SK-N-MC (cell line): ENCODE measurements around the gene FURIN.

Experiments
- DNase-seq: peaks from one replicate; pipeline ENCODE4 v3.0.0-alpha.2; 2011; ENCODE audit warnings: low read depth, low spot score
- H3K27ac ChIP-seq: fragments of 200-600 bp; sonication (generic); 2 replicates; pipeline ENCODE4 v1.5.1; 2016; ENCODE audit warnings: mixed run types
- H3K36me3 ChIP-seq: fragments of 200-600 bp; sonication (generic); 2 replicates; pipeline ENCODE4 v1.6.1; 2017; ENCODE audit warnings: antibody characterized with exemption, low read length, mixed read lengths; ENCODE audit not compliant: insufficient read depth
- H3K4me3 ChIP-seq: fragments of 200-600 bp; sonication (generic); 2 replicates; pipeline ENCODE4 v1.5.1; 2016
- H3K9ac ChIP-seq: fragments of 200-600 bp; sonication (generic); 2 replicates; pipeline ENCODE4 v1.8.0; 2017; ENCODE audit warnings: mixed run types, mixed read lengths; ENCODE audit not compliant: insufficient read length
- H3K9me3 ChIP-seq: fragments of 200-600 bp; sonication (generic); 2 replicates; pipeline ENCODE4 v1.6.1; 2017; ENCODE audit warnings: low read depth, mild to moderate bottlenecking, antibody characterized with exemption, low read length, moderate library complexity, mixed read lengths
- EZH2 ChIP-seq: fragments of 200-600 bp; sonication (generic); IDR thresholded peaks from one replicate; pipeline ENCODE4 v1.6.1; 2017; ENCODE audit warnings: antibody characterized with exemption
- FOXP2 ChIP-seq: optimal IDR thresholded peaks from 2 replicates; pipeline ENCODE3; 2011; ENCODE audit warnings: mild to moderate bottlenecking, moderate library complexity; ENCODE audit not compliant: insufficient read depth; ENCODE audit errors: extremely low read length, control extremely low read depth
- POLR2AphosphoS5 ChIP-seq: IDR thresholded peaks from 2 replicates; pipeline ENCODE4 v1.6.1; 2012; ENCODE audit warnings: mild to moderate bottlenecking, low read depth, low read length, borderline replicate concordance

Gene FURIN

GRCh38 chr15:90876512-90877170, 8.3 kb downstream of the FURIN start:
- Histone ChIP-seq H3K27ac (no peak overlapping the region), H3K4me3 (no peak overlapping the region), H3K9me3 (no peaks in the 10 kb centered on the region), H3K9ac (no peak overlapping the region), H3K36me3 (peaks cover 13% of the 10 kb centered on the region; the same call in 1 of the 2 replicates)
- TF ChIP-seq EZH2: no peak
- no peak for TF ChIP-seq POLR2AphosphoS5
- no peak for TF ChIP-seq FOXP2
- no peak for DNase-seq

GRCh38 chr15:90877315-90877714, 8.9 kb downstream of the FURIN start:
- DNase-seq: no peak
- Histone ChIP-seq H3K9me3 (no peaks in the 10 kb centered on the region), H3K4me3 (no peak overlapping the region), H3K9ac (no peak overlapping the region), H3K36me3 (peaks cover 13% of the 10 kb centered on the region; the same call in 1 of the 2 replicates), H3K27ac (no peak overlapping the region)
- TF ChIP-seq FOXP2: no peak
- no peak for TF ChIP-seq POLR2AphosphoS5
- TF ChIP-seq EZH2: no peak

- peaks cover 13% of the 10 kb centered on the region; the same call in 1 of the 2 replicates for H3K36me3 ChIP-seq
Observed at GRCh38 chr15:90877996-90878395, 9.6 kb downstream of the FURIN start.

GRCh38 chr15:90878660-90879059, 10.3 kb downstream of the FURIN start:
- H3K36me3 ChIP-seq: peaks cover 13% of the 10 kb centered on the region; the same call in 1 of the 2 replicates
- no peak for DNase-seq
- H3K9me3 ChIP-seq: no peaks in the 10 kb centered on the region
- H3K9ac ChIP-seq: no peak overlapping the region
- no peak overlapping the region for H3K27ac ChIP-seq
- H3K4me3 ChIP-seq: no peak overlapping the region
- TF ChIP-seq EZH2: no peak
- no peak for TF ChIP-seq POLR2AphosphoS5
- TF ChIP-seq FOXP2: no peak

More at GRCh38 chr15:90877996-90878395, 9.6 kb downstream of the FURIN start:
- H3K9me3 ChIP-seq: no peaks in the 10 kb centered on the region
- no peak overlapping the region for H3K27ac ChIP-seq
- H3K4me3 ChIP-seq: no peak overlapping the region
- no peak overlapping the region for H3K9ac ChIP-seq
- DNase-seq: no peak
- no peak for TF ChIP-seq EZH2
- no peak for TF ChIP-seq POLR2AphosphoS5
- TF ChIP-seq FOXP2: no peak

- Histone ChIP-seq H3K27ac (no peak overlapping the region), H3K36me3 (peaks cover 13% of the 10 kb centered on the region; the same call in 1 of the 2 replicates), H3K9me3 (no peaks in the 10 kb centered on the region), H3K9ac (no peak overlapping the region), H3K4me3 (no peak overlapping the region)
- no peak for DNase-seq
- TF ChIP-seq FOXP2 (no peak), EZH2 (no peak), POLR2AphosphoS5 (no peak)
Observed at GRCh38 chr15:90879730-90880366, 11.5 kb downstream of the FURIN start.

- H3K9me3 ChIP-seq: no peaks in the 10 kb centered on the region
- no peak for TF ChIP-seq FOXP2
- no peak for TF ChIP-seq POLR2AphosphoS5
- TF ChIP-seq EZH2: no peak
- no peak overlapping the region for H3K27ac ChIP-seq
- peaks cover 13% of the 10 kb centered on the region; the same call in 1 of the 2 replicates for H3K36me3 ChIP-seq
- H3K4me3 ChIP-seq: no peak overlapping the region
- DNase-seq: no peak
- H3K9ac ChIP-seq: no peak overlapping the region
Observed at GRCh38 chr15:90880381-90881145, 12.2 kb downstream of the FURIN start.

GRCh38 chr15:90881181-90881977, 13.0 kb downstream of the FURIN start:
- peaks cover 11% of the 10 kb centered on the region; the same call in 1 of the 2 replicates for H3K36me3 ChIP-seq

More at GRCh38 chr15:90881181-90881977, 13.0 kb downstream of the FURIN start:
- DNase-seq: no peak
- Histone ChIP-seq H3K9ac (no peak overlapping the region), H3K27ac (no peak overlapping the region), H3K9me3 (no peaks in the 10 kb centered on the region), H3K4me3 (no peak overlapping the region)
- TF ChIP-seq FOXP2 (no peak), POLR2AphosphoS5 (no peak), EZH2 (no peak)
